GM12873 (cell line): ENCODE data around the gene DHX36.

Experiments
- TF ChIP-seq, protein P1 (sequence below): IDR thresholded peaks from 2 replicates; pipeline ENCODE4 v1.5.1; 2012; ENCODE audit warnings: low read depth, mild to moderate bottlenecking, moderate library complexity, low read length, control low read depth; ENCODE audit not compliant: insufficient read depth; ENCODE audit errors: missing control alignments

The DHX36 gene

DNA sequence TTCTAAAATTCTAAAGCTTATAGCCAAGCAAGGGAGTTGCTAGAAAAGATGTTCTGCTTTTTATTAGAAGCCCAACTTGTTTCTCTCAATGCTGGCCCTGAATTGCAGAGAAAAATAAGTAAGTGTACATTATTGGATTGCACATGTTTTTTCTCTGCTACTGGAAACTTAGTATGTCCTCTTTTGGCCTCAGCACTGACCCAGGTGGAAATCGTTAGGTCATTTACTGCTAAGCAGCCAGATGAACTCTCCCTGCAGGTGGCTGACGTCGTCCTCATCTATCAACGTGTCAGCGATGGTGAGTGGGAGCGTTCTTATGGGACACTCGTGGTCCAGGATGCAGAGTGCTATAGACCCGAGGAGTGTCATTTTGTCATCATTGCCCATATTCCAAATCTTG lies 69.8 kb downstream of the DHX36 start:
- TF ChIP-seq, protein P1, sequence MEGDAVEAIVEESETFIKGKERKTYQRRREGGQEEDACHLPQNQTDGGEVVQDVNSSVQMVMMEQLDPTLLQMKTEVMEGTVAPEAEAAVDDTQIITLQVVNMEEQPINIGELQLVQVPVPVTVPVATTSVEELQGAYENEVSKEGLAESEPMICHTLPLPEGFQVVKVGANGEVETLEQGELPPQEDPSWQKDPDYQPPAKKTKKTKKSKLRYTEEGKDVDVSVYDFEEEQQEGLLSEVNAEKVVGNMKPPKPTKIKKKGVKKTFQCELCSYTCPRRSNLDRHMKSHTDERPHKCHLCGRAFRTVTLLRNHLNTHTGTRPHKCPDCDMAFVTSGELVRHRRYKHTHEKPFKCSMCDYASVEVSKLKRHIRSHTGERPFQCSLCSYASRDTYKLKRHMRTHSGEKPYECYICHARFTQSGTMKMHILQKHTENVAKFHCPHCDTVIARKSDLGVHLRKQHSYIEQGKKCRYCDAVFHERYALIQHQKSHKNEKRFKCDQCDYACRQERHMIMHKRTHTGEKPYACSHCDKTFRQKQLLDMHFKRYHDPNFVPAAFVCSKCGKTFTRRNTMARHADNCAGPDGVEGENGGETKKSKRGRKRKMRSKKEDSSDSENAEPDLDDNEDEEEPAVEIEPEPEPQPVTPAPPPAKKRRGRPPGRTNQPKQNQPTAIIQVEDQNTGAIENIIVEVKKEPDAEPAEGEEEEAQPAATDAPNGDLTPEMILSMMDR, result no peak

DNA sequence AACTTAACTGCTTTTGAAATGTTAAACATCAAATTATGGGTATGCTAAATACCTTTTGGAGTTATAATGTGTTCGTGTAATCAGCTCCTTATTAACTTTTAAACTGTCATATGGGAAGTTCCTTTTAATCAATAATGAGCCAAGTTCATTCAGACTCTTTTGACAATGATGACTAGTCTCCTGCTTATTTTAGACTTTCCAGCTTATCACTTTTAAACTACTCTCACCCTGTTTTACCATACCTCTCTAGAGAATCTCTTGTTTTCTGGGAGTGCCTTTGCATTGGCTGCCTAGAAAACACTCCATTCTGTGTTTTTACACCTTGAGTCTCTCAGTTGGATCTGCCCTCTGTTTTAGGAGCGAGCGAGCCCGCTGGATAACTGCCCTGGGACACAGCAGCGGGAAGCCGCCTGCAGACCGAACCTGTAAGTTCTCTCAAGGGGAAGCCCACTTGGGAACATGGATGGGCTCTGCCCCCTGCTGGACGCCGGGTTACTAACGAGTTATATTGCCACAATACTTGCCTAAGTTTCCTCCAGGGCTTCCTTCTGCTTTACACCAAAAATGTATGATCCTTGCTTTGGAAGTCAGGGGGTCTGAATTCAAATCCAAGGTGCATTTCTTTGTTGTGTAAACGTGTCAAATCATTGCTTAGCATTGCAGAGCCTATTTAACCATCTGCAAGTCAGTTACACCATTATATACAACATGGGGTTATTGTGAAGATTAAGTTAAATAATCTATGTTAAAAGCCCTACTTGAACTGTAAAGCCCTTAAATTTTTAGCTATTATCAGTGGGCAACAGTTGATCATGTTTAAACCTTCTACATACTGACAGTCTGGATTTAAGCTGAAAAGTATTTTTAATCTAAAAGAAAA lies 71.3 kb downstream of the DHX36 start:
- TF ChIP-seq, protein P1, result peak; percentile 84

DNA sequence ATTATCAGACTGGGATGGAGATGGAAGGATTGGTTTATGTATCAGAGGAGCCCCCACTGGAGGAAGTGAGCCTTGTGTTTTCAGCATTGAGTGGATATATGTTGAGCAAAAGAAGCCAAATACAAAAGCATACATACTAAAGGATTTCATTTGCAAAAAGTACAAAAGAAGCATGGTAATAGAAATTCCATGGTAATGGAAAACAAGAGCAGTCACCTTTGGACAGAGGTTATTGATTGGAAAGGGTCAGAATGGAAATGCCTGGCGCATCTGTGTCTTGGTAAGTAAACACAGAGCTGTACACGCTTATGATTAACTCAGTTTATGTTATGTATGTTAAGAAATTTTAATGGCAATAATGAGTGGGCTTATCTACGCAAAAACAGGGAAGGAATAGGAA lies 72.7 kb downstream of the DHX36 start:
- TF ChIP-seq, protein P1, result no peak

DNA sequence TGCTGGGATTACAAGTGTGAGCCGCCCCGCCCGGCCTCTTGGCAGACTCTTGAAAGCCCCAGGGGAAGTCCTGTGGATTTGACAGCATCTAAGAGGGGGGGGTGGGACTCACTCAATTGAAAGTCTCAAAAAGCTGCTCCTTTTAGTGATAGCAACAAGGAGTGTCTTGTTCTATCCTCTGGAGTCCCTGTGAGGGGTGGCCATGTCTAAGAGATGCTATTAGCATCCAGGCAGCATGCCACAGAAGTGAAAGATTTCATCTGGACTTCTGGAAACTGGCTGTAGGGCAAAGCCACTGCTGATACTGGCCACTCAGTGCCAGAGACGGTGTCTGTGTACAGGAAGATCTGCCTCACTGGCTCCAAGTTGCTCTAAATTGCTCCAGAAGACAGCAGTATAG lies 74.0 kb downstream of the DHX36 start:
- TF ChIP-seq, protein P1, result no peak

DNA sequence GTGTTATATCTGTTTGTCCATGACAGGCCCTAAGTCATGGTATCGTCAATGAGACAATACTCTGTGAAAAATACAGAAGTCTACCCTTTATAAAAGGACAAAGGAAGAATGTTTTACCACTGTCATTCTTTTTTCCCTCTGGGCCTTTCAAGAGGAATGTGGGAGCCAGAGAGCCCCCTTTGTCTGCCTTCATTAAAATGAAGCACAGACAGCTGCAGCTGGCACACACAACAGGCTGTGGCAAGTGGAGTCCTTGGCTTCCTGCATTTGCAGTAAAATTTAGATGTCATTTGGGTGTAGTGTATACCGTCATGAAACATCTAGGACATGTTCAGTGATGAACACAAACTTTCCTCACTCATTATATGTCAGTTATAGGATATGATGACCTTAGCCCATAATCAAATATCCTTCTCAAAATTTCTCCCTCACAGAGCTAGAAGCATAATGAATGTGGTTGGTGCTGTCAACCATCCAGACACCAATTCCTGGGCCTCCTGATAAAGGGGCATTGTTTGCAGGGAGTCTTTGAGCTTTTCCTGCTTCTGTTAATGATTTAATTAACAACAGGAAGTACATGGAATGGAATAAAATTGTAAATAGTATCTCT lies 76.4 kb downstream of the DHX36 start:
- TF ChIP-seq, protein P1, result no peak

DNA sequence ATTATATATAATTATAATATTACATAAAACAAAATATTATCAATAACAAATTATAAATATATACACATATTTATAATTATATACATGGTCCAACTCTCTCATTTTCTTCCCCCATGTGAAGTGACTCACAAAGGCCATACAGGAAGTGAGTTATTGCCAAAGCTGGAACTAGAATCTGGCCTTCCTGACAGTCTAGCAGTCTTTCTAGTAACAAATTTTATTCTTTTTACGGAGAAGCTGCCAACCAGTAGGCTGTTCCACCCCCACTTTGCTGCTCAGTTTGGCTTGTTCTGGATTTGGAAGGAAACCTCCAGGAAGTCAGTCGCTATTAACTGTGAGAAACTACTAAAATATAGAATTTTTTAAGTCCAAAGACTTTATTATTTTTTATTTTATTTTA lies 79.6 kb downstream of the DHX36 start:
- TF ChIP-seq, protein P1, result no peak

DNA sequence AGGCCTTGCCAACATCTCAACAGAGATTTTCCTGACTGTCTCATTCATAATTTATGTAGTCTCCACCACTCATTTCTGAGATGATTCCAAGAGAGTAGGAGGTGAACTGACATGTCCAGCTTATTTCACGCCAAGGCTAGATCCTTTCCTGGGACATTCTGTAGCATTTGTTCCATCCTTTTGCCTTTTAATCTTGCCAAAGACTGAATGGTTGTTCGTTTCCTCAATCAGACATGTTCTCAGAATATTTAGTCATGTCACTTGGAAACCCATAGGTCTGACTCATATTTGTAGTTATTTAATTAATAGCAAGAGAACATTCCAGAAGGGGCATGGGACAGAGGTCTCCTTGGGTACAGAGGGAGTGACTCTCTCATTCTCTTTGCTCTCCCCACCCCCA lies 80.9 kb downstream of the DHX36 start:
- TF ChIP-seq, protein P1, result no peak
